Activated CD4-positive, alpha-beta T cell treated with anti-CD3 and anti-CD28 coated beads for 1 hour (primary cell): ENCODE data around the gene RAI14.
"Not testable (repeated sequence)": the region's sequence is repeated elsewhere in the genome, so short reads cannot be mapped to it uniquely, and the experiment has no call there.

Source experiments
- DNase-seq: peaks from one replicate; pipeline ENCODE4 v3.0.0-alpha.2; 2020

The RAI14 gene

GRCh38 chr5:34775886-34776285, 119.8 kb downstream of the RAI14 start:
- DNase-seq = no peak

GRCh38 chr5:34778091-34778850, 122.1 kb downstream of the RAI14 start:
- DNase-seq = no peak

- DNase-seq = not testable (repeated sequence)
Measured at GRCh38 chr5:34783892-34784291, 127.8 kb downstream of the RAI14 start.

- no peak for DNase-seq
Measured at GRCh38 chr5:34787035-34787434, 130.9 kb downstream of the RAI14 start.

GRCh38 chr5:34789021-34789531, 132.9 kb downstream of the RAI14 start:
- no peak for DNase-seq

- DNase-seq = no peak
Measured at GRCh38 chr5:34789639-34790038, 133.5 kb downstream of the RAI14 start.

- DNase-seq = no peak
Measured at GRCh38 chr5:34790069-34790468, 133.9 kb downstream of the RAI14 start.

GRCh38 chr5:34791761-34792244, 135.7 kb downstream of the RAI14 start:
- no peak for DNase-seq

- no peak for DNase-seq
Measured at GRCh38 chr5:34802834-34803563, 146.9 kb downstream of the RAI14 start.

- DNase-seq = no peak
Measured at GRCh38 chr5:34803974-34804732, 148.0 kb downstream of the RAI14 start.

- DNase-seq = no peak
Measured at GRCh38 chr5:34804913-34805312, 148.8 kb downstream of the RAI14 start.

- DNase-seq = no peak
Measured at GRCh38 chr5:34806532-34806931, 150.4 kb downstream of the RAI14 start.

GRCh38 chr5:34811706-34812105, 155.6 kb downstream of the RAI14 start:
- DNase-seq = no peak

GRCh38 chr5:34813509-34813908, 157.4 kb downstream of the RAI14 start:
- no peak for DNase-seq

GRCh38 chr5:34817558-34818351, 161.6 kb downstream of the RAI14 start:
- no peak for DNase-seq

- no peak for DNase-seq
Measured at GRCh38 chr5:34818717-34819116, 162.6 kb downstream of the RAI14 start.

- no peak for DNase-seq
Measured at GRCh38 chr5:34820593-34820992, 164.5 kb downstream of the RAI14 start.

- no peak for DNase-seq
Measured at GRCh38 chr5:34822956-34823715, 167.0 kb downstream of the RAI14 start.

GRCh38 chr5:34826347-34826746, 170.2 kb downstream of the RAI14 start:
- DNase-seq = no peak

GRCh38 chr5:34827588-34828506, 171.7 kb downstream of the RAI14 start:
- no peak for DNase-seq
